Ectodermal cell (in vitro differentiated cells): ENCODE data around the gene MINDY1.

Source experiments
- H3K27ac ChIP-seq: 2 replicates; pipeline ENCODE4 v1.7.0; 2013; ENCODE audit warnings: mild to moderate bottlenecking, low read depth, low read length; ENCODE audit not compliant: insufficient read depth, poor library complexity, severe bottlenecking
- H3K27me3 ChIP-seq: 2 replicates; pipeline ENCODE4 v1.7.0; 2013; ENCODE audit warnings: mild to moderate bottlenecking, low read length; ENCODE audit not compliant: insufficient read depth, control insufficient read depth, poor library complexity, severe bottlenecking
- H3K36me3 ChIP-seq: one replicate; pipeline ENCODE4 v1.7.0; 2013; ENCODE audit warnings: low read length; ENCODE audit not compliant: control insufficient read depth, insufficient read depth
- H3K4me1 ChIP-seq: one replicate; pipeline ENCODE4 v1.7.0; 2013; ENCODE audit warnings: low read length; ENCODE audit not compliant: control insufficient read depth, insufficient read depth
- H3K4me3 ChIP-seq: 2 replicates; pipeline ENCODE4 v1.7.0; 2013; ENCODE audit warnings: low read depth, low read length, control low read depth; ENCODE audit not compliant: insufficient read depth
- H3K9me3 ChIP-seq: 2 replicates; pipeline ENCODE4 v1.7.0; 2013; ENCODE audit warnings: mild to moderate bottlenecking, low read length, moderate library complexity; ENCODE audit not compliant: control insufficient read depth
- WGBS, 2 experiments: methylation state at CpG; one replicate each; pipeline ENCODE4 v1.1.7; 2013; ENCODE audit warnings: missing lambda C conversion rate in 2 of 2; 5-methylcytosine and 5-hydroxymethylcytosine counted together

Gene MINDY1

DNA sequence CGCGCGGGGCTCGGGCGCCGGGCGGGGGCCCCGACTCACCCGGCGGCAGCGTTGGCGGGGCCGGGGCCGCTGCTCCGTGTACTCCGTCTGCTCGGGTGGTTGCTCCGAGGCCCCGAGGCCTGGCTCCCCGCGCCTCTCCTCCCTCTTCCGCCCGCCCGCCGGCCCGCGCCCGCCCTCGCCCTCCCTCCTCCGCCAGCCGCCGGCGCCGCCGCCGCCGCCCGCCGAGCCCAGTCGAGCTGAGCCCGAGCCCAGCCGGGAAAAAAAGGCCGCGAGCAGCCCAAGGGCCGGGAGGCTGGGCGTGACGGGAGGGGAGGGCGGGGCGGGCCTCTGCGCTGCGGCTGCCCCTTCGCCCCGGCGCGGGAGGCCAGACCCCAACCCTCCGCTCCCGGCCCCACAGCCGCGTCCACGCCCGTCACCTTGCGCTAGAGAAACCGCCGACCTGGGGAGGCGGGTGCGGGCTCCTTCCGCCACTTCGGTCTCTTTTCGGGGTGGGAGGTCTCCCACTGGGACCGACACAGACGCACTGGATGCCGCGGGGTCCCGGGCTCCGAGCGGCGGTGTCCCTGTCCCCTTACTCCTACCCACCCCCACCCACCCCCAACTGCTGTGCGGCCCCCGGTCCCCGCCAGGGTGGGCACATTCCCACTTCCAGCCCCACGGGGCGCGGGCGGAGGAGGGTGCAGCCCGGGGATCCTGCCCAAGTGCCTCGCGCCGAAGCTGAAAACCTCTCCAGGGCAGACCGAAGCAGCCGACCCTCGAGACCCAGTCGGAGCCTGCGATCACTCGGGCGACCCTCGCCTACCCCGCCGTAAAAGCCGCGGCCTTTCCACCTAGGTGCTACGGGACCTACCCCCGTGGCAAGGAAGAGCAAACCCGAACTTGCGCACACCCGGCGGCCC, 31.9 kb downstream of the MINDY1 start, which contains the start of gene CERS2:
Gene CERS2, minus strand, starts transcription at position 256 of the 899 bp plus-strand sequence. CDS start 5,745 bp downstream, outside the sequence.
- Histone ChIP-seq H3K36me3 (no peaks in the 10 kb centered on the region), H3K4me3 (peak within 1 kb of the TSS; percentile 88), H3K27ac (no peak within 1 kb of the TSS), H3K4me1 (peaks cover 38% of the 10 kb centered on the region), H3K9me3 (no peaks in the 10 kb centered on the region), H3K27me3 (peaks cover 4% of the 10 kb centered on the region)
- 3 to 4% methylated on average over 106 of the region's 106 CpGs for WGBS, 2 experiments

DNA sequence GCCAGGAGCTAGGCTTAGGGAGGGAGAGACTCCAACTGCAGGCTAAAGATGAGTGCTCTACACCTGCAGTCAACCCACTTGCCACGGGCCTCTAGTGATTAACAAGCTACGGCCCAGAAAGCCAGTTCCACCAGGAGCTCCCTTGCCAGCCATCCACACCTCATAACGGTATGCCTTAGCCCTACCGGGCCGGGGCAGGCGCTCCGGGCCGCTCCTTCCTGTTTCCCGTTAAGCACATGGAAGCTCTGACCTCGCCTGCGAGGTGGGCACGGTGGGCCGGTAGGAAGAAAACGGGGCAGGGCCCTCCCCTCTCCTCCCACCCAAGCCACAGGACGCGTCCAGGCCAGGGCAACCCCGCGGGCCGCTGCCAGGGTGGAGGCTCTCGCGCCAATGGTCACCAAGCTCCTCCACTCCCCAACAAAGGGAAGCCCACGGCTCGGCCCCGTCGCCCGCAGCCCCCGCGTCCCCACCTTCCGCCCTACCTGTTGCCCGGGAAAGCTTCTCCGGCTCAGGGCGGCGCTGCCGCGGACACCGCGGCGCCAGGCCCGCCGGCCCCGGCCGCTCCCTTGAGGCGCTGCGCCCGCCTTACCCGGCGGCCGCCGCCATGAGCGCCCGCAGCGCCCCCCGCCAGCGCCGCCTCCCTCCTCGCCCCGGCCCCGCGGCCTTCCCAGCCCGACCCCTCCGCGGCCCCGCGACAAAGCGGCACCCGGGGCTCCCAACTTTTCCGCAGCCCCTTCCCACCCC, 32.7 kb downstream of the MINDY1 start:
- H3K9me3 ChIP-seq, result no peaks in the 10 kb centered on the region
- no peak overlapping the region for H3K27ac ChIP-seq
- H3K4me1 ChIP-seq, result peaks cover 35% of the 10 kb centered on the region
- peak overlapping the region; percentile 88 for H3K4me3 ChIP-seq
- no peaks in the 10 kb centered on the region for H3K36me3 ChIP-seq
- 0% methylated on average over 67 of the region's 67 CpGs for WGBS, 2 experiments
- peaks cover 4% of the 10 kb centered on the region for H3K27me3 ChIP-seq

DNA sequence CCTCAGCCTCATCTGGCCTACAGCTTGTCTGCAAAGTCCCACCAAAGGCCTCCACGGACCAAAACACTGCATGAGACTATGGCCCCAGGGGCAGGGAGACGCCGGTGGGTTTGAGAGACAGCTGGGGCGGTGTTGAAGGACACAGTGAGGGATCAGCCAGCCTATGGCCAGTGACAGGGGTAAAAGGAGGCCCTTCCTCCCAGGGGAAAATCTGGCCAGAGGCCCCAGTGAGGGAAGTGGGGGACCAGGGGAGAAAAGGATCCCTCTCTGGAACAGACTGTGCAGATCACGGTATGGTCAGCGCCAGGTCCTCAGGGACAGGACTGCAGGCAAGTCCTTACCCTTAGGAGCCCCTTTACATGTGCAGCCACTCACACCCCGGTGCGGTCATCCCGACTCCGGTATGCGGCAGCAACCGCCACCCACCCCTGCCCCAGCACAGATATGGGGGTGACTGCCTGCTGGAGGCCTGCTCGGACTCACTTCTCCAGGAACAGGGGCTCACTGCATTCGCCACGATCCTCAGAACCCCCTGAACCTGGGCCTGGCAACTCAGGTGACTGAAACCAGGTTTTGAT, 33.4 kb downstream of the MINDY1 start:
- H3K4me3 ChIP-seq, result peak overlapping the region; percentile 88
- peaks cover 34% of the 10 kb centered on the region for H3K4me1 ChIP-seq
- H3K36me3 ChIP-seq, result peaks cover 6% of the 10 kb centered on the region
- H3K27ac ChIP-seq, result no peak overlapping the region
- H3K27me3 ChIP-seq, result peaks cover 4% of the 10 kb centered on the region
- WGBS, 2 experiments, result 26 to 27% methylated on average over 15 of the region's 15 CpGs
- H3K9me3 ChIP-seq, result no peaks in the 10 kb centered on the region

DNA sequence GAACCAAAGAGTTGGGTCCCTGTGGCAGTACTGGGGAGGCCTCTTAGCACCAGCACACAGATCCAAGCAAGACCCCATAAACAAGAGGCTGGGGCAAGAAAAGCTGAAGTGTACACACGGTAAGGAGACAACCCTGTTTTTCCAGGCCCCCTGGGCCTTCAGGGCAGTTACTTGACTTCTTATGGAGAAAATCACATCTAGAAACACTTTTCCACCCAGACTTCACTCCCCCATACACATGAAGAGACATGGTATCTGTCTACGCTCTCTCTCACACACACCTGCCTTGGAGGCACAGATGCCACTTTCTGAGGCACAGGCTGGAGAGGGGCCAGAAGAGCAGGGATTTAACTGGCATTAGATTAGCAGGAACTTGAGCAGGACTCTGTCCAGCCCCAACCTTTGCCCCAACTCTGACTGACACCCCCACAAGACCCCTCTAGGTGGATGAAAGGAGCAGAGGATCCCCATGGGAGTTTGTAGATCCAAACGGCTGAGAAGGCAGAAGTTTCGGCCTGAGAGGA, 34.2 kb downstream of the MINDY1 start:
- Histone ChIP-seq H3K4me1 (peaks cover 33% of the 10 kb centered on the region), H3K27ac (no peak overlapping the region), H3K9me3 (no peaks in the 10 kb centered on the region), H3K36me3 (peaks cover 15% of the 10 kb centered on the region), H3K27me3 (peaks cover 4% of the 10 kb centered on the region), H3K4me3 (peak overlapping the region; percentile 88)
- WGBS, 2 experiments, result 55 to 66% methylated on average over 4 of the region's 4 CpGs

DNA sequence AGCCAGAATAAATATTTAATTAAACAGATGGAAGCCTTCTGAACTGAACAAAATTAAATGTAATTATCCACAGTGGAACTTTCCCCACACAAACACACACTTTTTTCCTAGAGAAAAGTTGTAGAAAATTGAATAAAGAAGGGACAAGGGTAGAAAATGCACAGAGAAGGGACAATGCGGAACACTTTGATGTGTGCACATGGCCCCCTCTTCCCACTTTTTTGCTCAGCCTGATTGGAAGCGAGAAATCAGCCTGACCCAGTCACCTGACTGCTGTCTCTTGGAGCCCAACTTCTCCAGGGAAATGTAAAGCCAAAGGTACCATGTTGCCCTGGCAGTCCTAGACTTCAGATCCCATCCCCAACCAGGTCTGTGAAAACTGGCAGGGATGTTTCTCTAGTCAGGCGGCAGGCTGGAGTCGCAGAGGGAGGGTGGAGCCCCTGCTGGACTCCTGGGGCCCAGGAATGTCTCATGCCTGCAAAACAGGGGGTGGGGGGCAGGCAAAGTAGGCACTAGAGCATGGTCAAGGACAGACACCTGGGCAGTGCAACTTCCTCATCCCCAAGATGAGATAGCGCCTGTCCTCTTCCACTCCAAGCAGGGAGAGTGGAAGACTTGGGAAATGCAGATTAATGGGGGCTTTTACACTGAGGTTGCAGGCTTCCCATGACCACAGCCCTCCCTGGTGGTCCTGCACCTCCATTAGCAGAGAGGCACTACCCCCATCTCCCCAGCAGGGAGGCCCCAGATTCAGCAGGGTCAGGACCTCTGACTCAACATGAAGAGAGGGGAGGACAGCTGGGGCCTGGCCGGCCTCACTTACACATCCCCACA, 34.9 kb downstream of the MINDY1 start:
- Histone ChIP-seq H3K4me1 (peaks cover 30% of the 10 kb centered on the region), H3K27me3 (peaks cover 4% of the 10 kb centered on the region), H3K9me3 (no peaks in the 10 kb centered on the region), H3K27ac (peak overlapping the region; percentile 3), H3K4me3 (peak overlapping the region; percentile 88), H3K36me3 (peaks cover 21% of the 10 kb centered on the region)
- 30 to 34% methylated on average over 6 of the region's 6 CpGs for WGBS, 2 experiments

DNA sequence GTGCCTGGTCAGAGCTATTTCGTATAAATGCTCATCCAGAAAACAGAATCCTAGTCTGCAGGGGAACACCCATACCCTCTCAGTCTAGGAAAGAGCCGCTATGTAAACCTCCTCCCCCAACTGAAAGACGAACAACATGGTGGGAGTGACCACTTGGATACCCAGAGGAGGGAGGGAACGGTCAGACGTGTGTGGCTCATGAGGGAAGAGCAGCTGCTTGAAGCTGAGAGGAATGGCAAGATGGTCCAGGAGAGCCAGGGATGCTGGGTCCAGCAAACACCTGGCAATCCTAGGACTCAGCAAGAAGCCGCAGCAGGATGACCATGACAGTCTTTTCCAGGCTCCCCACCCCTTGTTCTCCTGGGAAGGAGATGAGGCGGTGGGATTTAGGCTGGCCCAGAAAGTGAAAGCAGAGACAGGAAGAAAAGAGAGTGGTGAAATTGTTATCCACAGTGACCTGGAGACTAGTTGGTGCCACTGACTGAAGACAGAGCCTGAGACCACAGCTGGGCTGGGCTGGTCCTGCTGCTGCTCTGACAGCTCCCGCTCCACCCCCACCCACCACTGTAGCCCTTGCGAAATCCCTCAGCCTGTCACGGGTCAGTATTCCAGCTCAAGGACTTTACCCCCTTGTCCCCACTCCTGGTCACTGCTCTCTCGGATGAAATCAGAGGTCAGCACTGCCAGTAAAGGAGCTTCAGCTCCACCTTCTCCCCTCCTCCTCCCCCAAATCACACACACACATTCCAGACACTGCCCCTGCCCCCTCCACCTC, 35.7 kb downstream of the MINDY1 start:
- 42 to 51% methylated on average over 11 of the region's 11 CpGs for WGBS, 2 experiments
- peaks cover 30% of the 10 kb centered on the region for H3K4me1 ChIP-seq
- H3K36me3 ChIP-seq, result peaks cover 29% of the 10 kb centered on the region
- peaks cover 3% of the 10 kb centered on the region for H3K27me3 ChIP-seq
- H3K4me3 ChIP-seq, result peak overlapping the region; percentile 3
- peak overlapping the region; percentile 3 for H3K27ac ChIP-seq
- H3K9me3 ChIP-seq, result no peaks in the 10 kb centered on the region

DNA sequence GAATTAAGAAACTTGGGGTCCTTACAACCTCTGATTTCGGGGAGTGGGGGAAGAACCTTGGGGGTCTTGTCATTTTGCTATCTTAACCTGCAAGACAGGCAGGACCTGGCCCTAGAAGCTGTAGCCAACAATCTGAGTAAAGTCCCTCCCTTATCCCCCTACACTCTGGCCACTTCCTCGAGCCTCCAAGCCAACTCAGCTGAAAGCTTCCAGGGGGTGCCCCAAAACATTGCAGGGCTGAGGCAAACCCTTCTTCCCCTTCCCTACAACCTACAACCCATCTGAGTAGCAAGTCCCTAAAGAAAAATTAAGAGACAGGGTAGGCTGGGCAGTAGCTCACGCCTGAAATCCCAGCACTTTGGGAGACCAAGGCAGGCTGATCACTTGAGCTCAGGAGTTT, 37.1 kb downstream of the MINDY1 start:
- no peaks in the 10 kb centered on the region for H3K27me3 ChIP-seq
- H3K36me3 ChIP-seq, result peaks cover 30% of the 10 kb centered on the region
- no peak overlapping the region for H3K4me3 ChIP-seq
- no peaks in the 10 kb centered on the region for H3K9me3 ChIP-seq
- 89 to 92% methylated on average over 3 of the region's 3 CpGs for WGBS, 2 experiments
- H3K27ac ChIP-seq, result no peak overlapping the region
- H3K4me1 ChIP-seq, result peaks cover 30% of the 10 kb centered on the region

DNA sequence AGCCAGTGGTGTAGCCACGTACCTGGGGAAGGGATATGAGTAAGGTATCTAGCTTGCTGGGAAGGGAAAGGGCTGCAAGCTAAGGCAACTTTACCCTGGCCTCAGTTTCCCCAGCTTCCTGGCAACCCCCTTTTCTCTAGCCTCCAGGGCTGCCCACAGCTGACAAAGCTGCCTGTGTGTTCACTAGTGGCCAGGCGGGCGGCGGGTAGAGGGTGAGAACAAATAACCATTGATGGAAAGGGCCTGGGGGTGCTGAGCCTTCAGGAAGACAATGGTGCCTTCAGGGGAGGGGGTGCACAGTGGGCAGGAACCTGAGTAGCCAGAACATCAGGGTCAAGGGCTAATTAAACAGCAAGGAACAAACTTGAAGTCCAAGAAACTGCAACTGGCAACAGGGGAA, 38.2 kb downstream of the MINDY1 start:
- no peak overlapping the region for H3K4me3 ChIP-seq
- no peak overlapping the region for H3K27ac ChIP-seq
- H3K27me3 ChIP-seq, result no peaks in the 10 kb centered on the region
- 95 to 100% methylated on average over 4 of the region's 4 CpGs for WGBS, 2 experiments
- peaks cover 40% of the 10 kb centered on the region for H3K36me3 ChIP-seq
- H3K9me3 ChIP-seq, result no peaks in the 10 kb centered on the region
- peaks cover 30% of the 10 kb centered on the region for H3K4me1 ChIP-seq

DNA sequence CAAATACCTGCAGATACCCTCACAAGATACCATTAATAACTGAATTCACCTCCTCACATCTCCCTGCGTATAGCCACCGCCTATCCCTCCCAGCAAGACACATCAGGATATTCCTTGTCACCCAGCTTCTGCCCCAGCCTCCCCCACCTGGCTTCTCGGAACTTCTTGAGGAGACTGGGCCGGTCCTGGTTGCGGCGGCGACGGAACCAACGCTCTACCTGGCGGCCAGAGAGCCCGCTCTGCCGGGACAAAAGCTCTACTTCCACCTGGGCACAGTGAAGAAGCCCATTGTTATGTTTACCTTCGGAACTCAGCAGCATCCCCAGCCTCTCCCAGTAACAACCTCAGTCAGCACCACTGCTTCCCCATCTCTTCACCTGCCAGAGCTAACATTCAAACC, 38.8 kb downstream of the MINDY1 start:
- 95% methylated on average over 13 of the region's 13 CpGs for WGBS, 2 experiments
- H3K4me1 ChIP-seq, result peaks cover 27% of the 10 kb centered on the region
- H3K27ac ChIP-seq, result no peak overlapping the region
- no peaks in the 10 kb centered on the region for H3K9me3 ChIP-seq
- no peak overlapping the region for H3K4me3 ChIP-seq
- H3K36me3 ChIP-seq, result peaks cover 44% of the 10 kb centered on the region
- no peaks in the 10 kb centered on the region for H3K27me3 ChIP-seq
